Adipocyte (in vitro differentiated cells): Measurements from ENCODE around the gene FRMD3.

Experiments
- DNase-seq: peaks from one replicate; pipeline ENCODE4 v3.0.0-alpha.2; 2015; ENCODE audit warnings: low read depth
- H3K27me3 ChIP-seq: replicated peaks from 2 replicates; pipeline ENCODE4 v1.7.0; 2013; ENCODE audit warnings: mild to moderate bottlenecking, low read length, moderate library complexity; ENCODE audit not compliant: control insufficient read depth, insufficient read depth
- H3K36me3 ChIP-seq: 2 replicates; pipeline ENCODE4 v1.7.0; 2013; ENCODE audit warnings: low read length, mild to moderate bottlenecking, moderate library complexity; ENCODE audit not compliant: control insufficient read depth, insufficient read depth, severe bottlenecking
- H3K4me1 ChIP-seq: 2 replicates; pipeline ENCODE4 v1.7.0; 2013; ENCODE audit warnings: mild to moderate bottlenecking, low read length, moderate library complexity; ENCODE audit not compliant: control insufficient read depth, insufficient read depth
- H3K4me3 ChIP-seq: 2 replicates; pipeline ENCODE4 v1.7.0; 2013; ENCODE audit warnings: mild to moderate bottlenecking, low read length, moderate library complexity
- H3K9ac ChIP-seq: 2 replicates; pipeline ENCODE4 v1.7.0; 2013; ENCODE audit warnings: mild to moderate bottlenecking, low read length, moderate library complexity
- H3K9me3 ChIP-seq: 2 replicates; pipeline ENCODE4 v1.7.0; 2013; ENCODE audit warnings: mild to moderate bottlenecking, low read length, moderate library complexity; ENCODE audit not compliant: control insufficient read depth

Gene FRMD3

DNA sequence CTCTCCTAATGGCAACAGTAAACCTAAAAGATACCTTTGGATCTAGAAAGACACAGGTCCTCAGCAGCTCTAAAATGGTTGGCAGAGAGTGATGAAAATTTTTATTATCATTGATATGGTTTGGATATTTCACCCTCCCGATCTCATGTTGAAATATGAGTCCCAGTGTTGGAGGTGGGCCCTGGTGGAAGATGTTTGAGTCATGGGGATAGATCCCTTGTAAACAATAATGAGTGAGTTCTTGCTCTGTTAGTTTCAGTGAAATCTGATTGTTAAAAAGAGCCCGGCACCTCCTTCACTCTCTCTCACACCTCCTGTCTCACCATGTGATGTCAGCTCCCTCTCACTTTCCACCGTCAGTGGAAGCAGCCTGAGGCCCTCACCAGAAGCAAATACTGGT is 117.7 kb downstream of the FRMD3 start:
- DNase-seq: no peak
- H3K4me1 ChIP-seq: peaks cover 10% of the 10 kb centered on the region
- H3K4me3 ChIP-seq: no peak overlapping the region
- H3K9ac ChIP-seq: no peak overlapping the region
- no peaks in the 10 kb centered on the region for H3K9me3 ChIP-seq
- H3K27me3 ChIP-seq: no peaks in the 10 kb centered on the region
- H3K36me3 ChIP-seq: no peaks in the 10 kb centered on the region

DNA sequence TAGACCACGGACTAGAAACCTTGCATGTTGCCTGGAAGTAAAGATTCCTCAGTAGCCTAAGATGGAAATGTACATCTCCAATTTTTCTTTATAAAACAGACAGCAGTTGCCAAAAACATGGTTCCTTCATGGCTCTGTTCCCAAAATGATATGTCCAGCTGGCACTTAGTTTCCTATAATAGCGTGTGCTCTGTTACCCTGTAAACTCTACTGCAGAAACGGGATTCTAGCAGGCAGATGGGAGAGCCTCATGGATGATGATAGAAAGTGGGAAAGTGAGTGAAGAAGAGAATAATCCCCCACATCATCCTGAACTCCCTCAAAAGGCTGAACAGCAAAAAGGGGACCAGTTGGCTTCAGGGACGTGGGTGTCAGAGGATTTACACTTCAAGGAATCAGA is 118.2 kb downstream of the FRMD3 start:
- Histone ChIP-seq H3K9ac (no peak overlapping the region), H3K9me3 (no peaks in the 10 kb centered on the region), H3K36me3 (no peaks in the 10 kb centered on the region), H3K4me3 (no peak overlapping the region), H3K4me1 (peaks cover 10% of the 10 kb centered on the region), H3K27me3 (no peaks in the 10 kb centered on the region)
- no peak for DNase-seq

DNA sequence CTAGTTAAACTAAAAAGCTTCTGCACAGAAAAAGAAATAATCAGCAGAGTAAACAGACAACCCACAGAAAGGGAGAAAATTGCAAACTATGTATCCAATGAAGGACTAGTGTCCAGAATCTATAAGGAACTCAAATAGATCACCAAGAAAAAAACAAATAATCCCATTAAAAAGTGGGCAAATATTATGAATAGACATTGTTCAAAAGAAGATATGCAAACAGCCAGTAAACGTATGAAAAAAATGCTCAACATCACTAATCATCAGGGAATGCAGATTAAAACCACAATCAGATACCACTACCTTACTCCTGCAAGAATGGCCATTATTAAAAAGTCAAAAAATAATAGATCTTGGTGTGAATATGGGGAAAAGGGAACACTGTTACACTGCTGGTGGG is 119.9 kb downstream of the FRMD3 start:
- H3K27me3 ChIP-seq: no peaks in the 10 kb centered on the region
- H3K4me3 ChIP-seq: no peak overlapping the region
- no peak overlapping the region for H3K9ac ChIP-seq
- DNase-seq: no peak
- no peaks in the 10 kb centered on the region for H3K9me3 ChIP-seq
- no peaks in the 10 kb centered on the region for H3K36me3 ChIP-seq
- peaks cover 10% of the 10 kb centered on the region for H3K4me1 ChIP-seq

DNA sequence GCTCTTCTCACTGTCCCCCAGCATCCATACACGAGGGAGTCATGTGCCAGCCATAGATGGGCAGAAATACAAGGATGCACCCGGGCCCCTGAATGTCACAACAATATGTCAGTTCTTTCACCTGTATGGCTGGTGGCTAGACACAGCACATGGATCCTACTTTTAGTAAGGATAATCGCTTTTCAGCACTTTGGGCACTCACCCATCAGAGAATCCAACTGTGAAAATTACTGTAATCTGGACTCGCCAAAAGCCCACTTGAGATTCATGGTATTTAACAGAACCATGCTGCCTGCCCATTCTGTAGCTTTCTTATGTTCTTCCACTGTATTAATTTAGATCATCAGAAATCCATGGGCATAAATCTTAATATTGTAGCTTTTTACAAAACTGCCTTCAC is 124.8 kb downstream of the FRMD3 start:
- peaks cover 6% of the 10 kb centered on the region for H3K27me3 ChIP-seq
- no peak overlapping the region for H3K9ac ChIP-seq
- DNase-seq: no peak
- no peak overlapping the region for H3K4me3 ChIP-seq
- H3K9me3 ChIP-seq: no peaks in the 10 kb centered on the region
- no peaks in the 10 kb centered on the region for H3K4me1 ChIP-seq
- no peaks in the 10 kb centered on the region for H3K36me3 ChIP-seq

DNA sequence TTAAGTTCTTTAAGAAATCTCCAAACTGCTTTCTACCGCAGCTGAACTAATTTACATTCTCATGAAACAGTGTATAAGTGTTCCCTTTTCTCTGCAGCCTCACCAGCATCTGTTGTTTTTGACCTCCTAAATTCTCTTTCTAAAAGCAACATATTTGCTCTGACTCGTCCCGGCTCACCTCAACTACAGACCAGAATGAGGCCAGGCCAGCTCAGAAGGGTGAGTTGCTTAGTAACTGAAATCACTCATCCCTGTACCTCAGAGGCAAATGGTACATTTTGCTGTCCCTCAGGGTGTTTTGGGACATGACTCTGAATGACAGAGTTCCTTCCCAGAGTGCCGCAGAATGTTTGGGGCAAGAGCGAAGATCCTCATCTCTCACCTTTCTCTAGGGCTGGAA is 127.5 kb downstream of the FRMD3 start:
- H3K36me3 ChIP-seq: no peaks in the 10 kb centered on the region
- H3K9me3 ChIP-seq: peaks cover 12% of the 10 kb centered on the region
- peaks cover 8% of the 10 kb centered on the region for H3K4me1 ChIP-seq
- H3K4me3 ChIP-seq: no peak overlapping the region
- no peak overlapping the region for H3K9ac ChIP-seq
- no peak for DNase-seq
- peaks cover 13% of the 10 kb centered on the region for H3K27me3 ChIP-seq

DNA sequence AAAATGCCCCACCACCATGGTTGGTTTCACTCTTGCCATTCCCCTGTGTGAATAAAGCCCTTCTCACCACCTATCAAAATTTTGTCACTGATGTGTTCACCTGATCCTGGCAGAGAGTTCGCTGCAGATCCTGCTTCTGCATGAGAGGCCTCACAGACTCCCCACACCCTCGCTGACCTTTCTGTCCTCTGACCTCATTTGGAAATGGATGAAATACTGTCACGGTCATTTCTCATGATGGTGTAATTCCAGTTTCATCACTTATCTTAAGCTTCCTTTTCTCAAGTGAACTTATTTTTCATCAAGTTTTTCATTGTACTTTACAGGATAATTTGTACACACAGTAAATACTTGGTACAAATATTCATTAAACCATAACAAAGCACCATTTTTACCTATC is 131.3 kb downstream of the FRMD3 start:
- Histone ChIP-seq H3K9me3 (peaks cover 12% of the 10 kb centered on the region), H3K4me3 (no peak overlapping the region), H3K4me1 (peaks cover 9% of the 10 kb centered on the region), H3K36me3 (no peaks in the 10 kb centered on the region), H3K9ac (no peak overlapping the region), H3K27me3 (peaks cover 13% of the 10 kb centered on the region)
- no peak for DNase-seq

DNA sequence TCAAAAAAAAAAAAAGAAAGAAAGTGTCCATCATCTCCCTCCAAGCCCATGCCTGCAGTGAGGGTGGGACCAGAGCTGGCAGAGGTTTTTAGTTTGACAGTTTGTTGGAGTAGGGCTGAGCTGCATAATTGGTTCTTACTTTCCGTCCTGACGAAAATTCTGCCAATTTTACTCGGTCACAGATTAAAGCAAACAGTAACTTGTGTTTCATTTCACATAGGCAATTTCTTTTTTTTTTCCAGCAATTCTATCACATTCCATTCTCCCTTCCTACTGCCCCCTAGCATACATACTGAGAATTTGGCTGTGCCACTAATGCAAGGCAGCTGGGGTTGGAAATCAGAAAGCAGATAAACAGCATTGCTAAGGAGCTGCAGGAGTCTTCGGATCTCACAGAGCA is 132.4 kb downstream of the FRMD3 start:
- H3K9ac ChIP-seq: no peak overlapping the region
- H3K4me3 ChIP-seq: no peak overlapping the region
- H3K36me3 ChIP-seq: no peaks in the 10 kb centered on the region
- peaks cover 13% of the 10 kb centered on the region for H3K27me3 ChIP-seq
- H3K9me3 ChIP-seq: peaks cover 12% of the 10 kb centered on the region
- peaks cover 9% of the 10 kb centered on the region for H3K4me1 ChIP-seq
- DNase-seq: no peak

DNA sequence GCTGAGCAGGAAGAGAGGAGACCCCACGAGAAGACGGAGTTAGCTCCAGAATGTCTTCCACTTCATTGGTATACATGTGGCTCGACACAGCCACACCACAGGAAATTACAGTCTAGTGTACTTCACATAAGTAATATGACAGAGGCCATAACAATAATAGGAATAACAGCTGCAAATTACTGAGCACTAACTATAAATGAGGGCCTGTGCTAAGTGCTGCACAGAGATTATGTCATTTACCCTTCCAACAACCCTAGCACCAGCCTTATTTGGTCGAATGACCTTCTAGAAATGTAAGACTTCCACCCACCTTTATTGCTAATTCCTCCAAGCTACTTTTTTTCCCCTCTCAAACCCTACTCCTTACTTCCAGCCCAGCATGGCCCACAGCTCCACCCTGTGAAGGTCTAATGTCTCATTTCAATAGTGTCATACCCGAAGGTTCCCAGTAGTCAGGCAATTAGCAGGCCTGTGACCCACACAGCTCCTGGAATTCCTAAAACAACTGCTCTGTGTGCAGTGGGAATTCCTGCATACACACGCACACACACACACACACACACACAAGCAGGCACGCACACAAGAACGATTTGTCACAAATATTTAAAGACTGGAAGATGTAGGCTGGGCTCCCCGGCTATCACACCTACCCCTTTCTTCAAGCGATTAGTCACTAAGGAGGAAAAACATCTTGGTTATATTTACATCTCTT is 134.5 kb downstream of the FRMD3 start:
- H3K27me3 ChIP-seq: peaks cover 9% of the 10 kb centered on the region
- H3K4me3 ChIP-seq: no peak overlapping the region
- H3K9me3 ChIP-seq: peaks cover 12% of the 10 kb centered on the region
- peak; percentile 34 for DNase-seq
- H3K4me1 ChIP-seq: peaks cover 9% of the 10 kb centered on the region
- H3K9ac ChIP-seq: no peak overlapping the region
- H3K36me3 ChIP-seq: no peaks in the 10 kb centered on the region

DNA sequence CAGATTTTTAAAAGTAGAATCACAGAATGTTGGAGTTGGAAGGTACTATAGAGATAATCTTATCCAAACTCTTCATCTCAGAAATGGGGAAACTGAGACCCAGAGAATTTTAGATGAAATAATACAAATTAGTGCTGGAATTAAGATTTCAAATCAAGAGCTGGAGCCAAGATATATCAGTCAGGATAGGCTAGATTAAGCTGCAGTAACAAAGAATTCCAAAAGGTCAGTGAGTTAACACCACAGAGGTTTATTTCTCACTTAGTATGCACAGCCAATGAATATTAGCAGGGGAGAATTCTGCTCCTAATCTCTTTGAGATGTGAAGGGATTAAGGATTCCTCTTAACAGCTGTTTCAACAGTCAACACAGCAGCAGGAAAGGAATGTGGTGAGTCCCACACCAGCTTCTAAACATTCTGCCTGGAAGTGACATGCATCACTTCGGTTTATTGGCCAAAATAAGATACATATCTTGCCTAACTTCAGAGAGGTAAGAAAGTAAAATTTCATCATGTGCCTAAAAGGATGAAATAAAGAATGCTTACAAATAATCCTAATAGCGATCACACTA is 136.8 kb downstream of the FRMD3 start:
- H3K27me3 ChIP-seq: peaks cover 6% of the 10 kb centered on the region
- H3K4me3 ChIP-seq: no peak overlapping the region
- peaks cover 4% of the 10 kb centered on the region for H3K4me1 ChIP-seq
- H3K9ac ChIP-seq: no peak overlapping the region
- no peaks in the 10 kb centered on the region for H3K9me3 ChIP-seq
- no peak for DNase-seq
- H3K36me3 ChIP-seq: no peaks in the 10 kb centered on the region

DNA sequence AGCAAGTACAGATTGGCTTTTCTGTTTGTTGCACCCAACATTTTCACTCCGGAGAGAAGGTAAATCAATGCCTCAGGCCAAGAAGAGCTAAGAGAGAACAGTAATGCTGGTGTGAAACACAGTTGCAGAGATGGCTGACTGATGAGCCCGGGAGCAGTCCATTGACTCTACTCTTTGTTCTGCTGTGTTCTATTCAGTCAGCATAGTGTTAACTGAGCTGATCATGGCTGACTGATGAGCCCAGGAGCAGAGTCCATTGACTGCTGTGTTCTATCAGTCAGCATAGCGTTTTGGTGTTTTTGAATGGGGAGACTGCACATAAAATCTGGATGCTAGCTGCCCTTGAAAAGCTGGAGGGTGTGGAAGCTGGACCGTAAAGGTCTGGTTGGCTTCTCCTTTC is 141.4 kb downstream of the FRMD3 start:
- H3K4me3 ChIP-seq: no peak overlapping the region
- no peaks in the 10 kb centered on the region for H3K27me3 ChIP-seq
- no peaks in the 10 kb centered on the region for H3K4me1 ChIP-seq
- no peaks in the 10 kb centered on the region for H3K36me3 ChIP-seq
- no peak overlapping the region for H3K9ac ChIP-seq
- DNase-seq: no peak
- H3K9me3 ChIP-seq: no peaks in the 10 kb centered on the region

DNA sequence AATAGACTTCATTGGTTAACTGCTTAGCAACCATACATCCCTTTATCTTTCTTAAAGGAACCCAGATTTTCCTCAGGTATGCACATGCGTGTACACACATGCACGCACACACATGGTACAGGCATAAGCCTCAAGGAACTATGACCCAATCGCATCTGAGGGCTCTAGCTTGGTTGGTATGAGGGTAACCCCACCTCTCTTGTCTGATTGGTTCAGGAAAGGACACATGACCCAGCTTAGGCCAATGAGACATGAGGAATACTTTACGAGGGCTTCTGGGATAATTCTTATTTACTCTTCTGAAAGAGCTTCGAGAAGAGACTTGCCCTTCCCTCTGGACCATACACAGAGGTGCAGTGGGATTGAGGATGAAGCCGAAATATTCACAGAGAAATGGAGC is 141.9 kb downstream of the FRMD3 start:
- no peaks in the 10 kb centered on the region for H3K9me3 ChIP-seq
- H3K4me3 ChIP-seq: no peak overlapping the region
- no peaks in the 10 kb centered on the region for H3K4me1 ChIP-seq
- H3K27me3 ChIP-seq: no peaks in the 10 kb centered on the region
- no peak overlapping the region for H3K9ac ChIP-seq
- no peaks in the 10 kb centered on the region for H3K36me3 ChIP-seq
- DNase-seq: no peak

DNA sequence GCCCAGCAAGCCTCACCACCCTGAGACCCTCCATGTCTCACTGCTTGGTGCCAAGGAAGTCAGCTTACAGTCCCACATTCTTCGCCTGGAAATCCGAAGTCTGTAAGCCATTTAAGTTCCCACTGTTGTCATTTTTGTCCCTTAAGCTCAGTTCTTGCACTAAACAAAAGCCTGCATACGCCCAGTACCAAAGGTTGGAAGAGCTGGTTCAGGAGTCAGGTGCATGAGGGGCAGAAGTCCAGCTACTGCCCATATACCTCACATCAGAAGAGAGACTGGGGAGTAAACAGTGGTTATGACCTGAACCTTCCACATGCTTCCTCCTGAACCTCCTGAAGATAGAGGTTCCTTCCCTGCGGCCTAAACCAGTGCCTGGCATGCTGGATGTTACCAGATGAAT is 146.0 kb downstream of the FRMD3 start:
- no peak overlapping the region for H3K9ac ChIP-seq
- H3K4me3 ChIP-seq: no peak overlapping the region
- H3K36me3 ChIP-seq: no peaks in the 10 kb centered on the region
- no peaks in the 10 kb centered on the region for H3K4me1 ChIP-seq
- no peaks in the 10 kb centered on the region for H3K9me3 ChIP-seq
- no peaks in the 10 kb centered on the region for H3K27me3 ChIP-seq
- no peak for DNase-seq
